Measurements from ENCODE around the gene C20orf141.
"Not testable (repeated sequence)": the region's sequence is repeated elsewhere in the genome, so short reads cannot be mapped to it uniquely, and the experiment has no call there.

C20orf141 gene

DNA sequence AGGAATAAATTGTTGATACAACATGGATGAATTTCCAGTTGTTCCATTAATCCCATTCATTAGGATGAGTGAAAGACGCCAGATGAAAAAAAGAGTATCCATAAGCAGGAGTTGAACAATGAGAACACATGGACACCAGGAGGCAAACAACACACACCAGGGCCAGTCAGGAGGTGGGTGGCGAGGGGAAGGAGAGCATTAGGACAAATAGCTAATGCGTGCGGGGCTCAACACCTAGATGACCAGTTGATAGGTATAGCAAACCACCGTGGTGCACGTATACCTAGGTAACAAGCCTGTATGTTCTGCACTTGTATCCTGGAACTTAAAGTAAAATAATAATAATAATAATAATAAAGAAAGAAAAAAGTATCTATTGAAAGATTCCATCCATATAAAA, 14.6 kb downstream of the C20orf141 start:
- Histone ChIP-seq H2AFZ (ENCODE audit: low read length) (no peak overlapping the region), H3K9ac (ENCODE audit: low read length) (no peak overlapping the region), H3K4me2 (ENCODE audit: low read length) (no peak overlapping the region), H3K4me1 (ENCODE audit: insufficient read depth, low read length, severe bottlenecking) (no peaks in the 10 kb centered on the region), H3K79me2 (ENCODE audit: insufficient read depth, low read length) (no peaks in the 10 kb centered on the region), H3K27me3 (ENCODE audit: insufficient read depth, low read length) (no peaks in the 10 kb centered on the region; the same call in 1 of the 2 replicates), H3K27ac (ENCODE audit: low read depth, low read length, poor library complexity, severe bottlenecking) (no peak overlapping the region), H3K4me3 (ENCODE audit: low read depth, low read length, poor library complexity, severe bottlenecking) (no peak overlapping the region), H3K9me2 (ENCODE audit: low read depth, low read length) (no peaks in the 10 kb centered on the region), H3K9me3 (ENCODE audit: low read length) (no peaks in the 10 kb centered on the region), H3F3A (ENCODE audit: insufficient read depth, low read length) (no peaks in the 10 kb centered on the region), H4K20me1 (ENCODE audit: insufficient read depth, low read length) (no peaks in the 10 kb centered on the region), H3K36me3 (ENCODE audit: insufficient read depth, low read length) (no peaks in the 10 kb centered on the region)
- TF ChIP-seq, protein P1, sequence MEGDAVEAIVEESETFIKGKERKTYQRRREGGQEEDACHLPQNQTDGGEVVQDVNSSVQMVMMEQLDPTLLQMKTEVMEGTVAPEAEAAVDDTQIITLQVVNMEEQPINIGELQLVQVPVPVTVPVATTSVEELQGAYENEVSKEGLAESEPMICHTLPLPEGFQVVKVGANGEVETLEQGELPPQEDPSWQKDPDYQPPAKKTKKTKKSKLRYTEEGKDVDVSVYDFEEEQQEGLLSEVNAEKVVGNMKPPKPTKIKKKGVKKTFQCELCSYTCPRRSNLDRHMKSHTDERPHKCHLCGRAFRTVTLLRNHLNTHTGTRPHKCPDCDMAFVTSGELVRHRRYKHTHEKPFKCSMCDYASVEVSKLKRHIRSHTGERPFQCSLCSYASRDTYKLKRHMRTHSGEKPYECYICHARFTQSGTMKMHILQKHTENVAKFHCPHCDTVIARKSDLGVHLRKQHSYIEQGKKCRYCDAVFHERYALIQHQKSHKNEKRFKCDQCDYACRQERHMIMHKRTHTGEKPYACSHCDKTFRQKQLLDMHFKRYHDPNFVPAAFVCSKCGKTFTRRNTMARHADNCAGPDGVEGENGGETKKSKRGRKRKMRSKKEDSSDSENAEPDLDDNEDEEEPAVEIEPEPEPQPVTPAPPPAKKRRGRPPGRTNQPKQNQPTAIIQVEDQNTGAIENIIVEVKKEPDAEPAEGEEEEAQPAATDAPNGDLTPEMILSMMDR (IDR thresholded peaks at IDR 0.05; ENCODE audit: low read length): no peak
- no peak for TF ChIP-seq EZH2 (IDR thresholded peaks at IDR 0.05; ENCODE audit: borderline replicate concordance, low read length)

GRCh38 chr20:2831206-2831605, 16.4 kb downstream of the C20orf141 start:
- not testable (repeated sequence) for H4K20me1 ChIP-seq (ENCODE audit: insufficient read depth, low read length); H3K9me3 ChIP-seq (ENCODE audit: low read length); H3K27me3 ChIP-seq (ENCODE audit: insufficient read depth, low read length); H3K4me3 ChIP-seq (ENCODE audit: low read depth, low read length, poor library complexity, severe bottlenecking); H3K9ac ChIP-seq (ENCODE audit: low read length); H3K4me1 ChIP-seq (ENCODE audit: insufficient read depth, low read length, severe bottlenecking); H3K4me2 ChIP-seq (ENCODE audit: low read length); H2AFZ ChIP-seq (ENCODE audit: low read length); H3K9me2 ChIP-seq (ENCODE audit: low read depth, low read length); H3K27ac ChIP-seq (ENCODE audit: low read depth, low read length, poor library complexity, severe bottlenecking); H3F3A ChIP-seq (ENCODE audit: insufficient read depth, low read length); H3K79me2 ChIP-seq (ENCODE audit: insufficient read depth, low read length); H3K36me3 ChIP-seq (ENCODE audit: insufficient read depth, low read length)

- Histone ChIP-seq H3K4me3 (ENCODE audit: low read depth, low read length, poor library complexity, severe bottlenecking) (no peak overlapping the region), H4K20me1 (ENCODE audit: insufficient read depth, low read length) (no peaks in the 10 kb centered on the region), H3K9me2 (ENCODE audit: low read depth, low read length) (no peaks in the 10 kb centered on the region), H3K27ac (ENCODE audit: low read depth, low read length, poor library complexity, severe bottlenecking) (no peak overlapping the region), H3K36me3 (ENCODE audit: insufficient read depth, low read length) (0 out of 2 replicates have a peak, but pooled peaks cover 3% of the 10 kb centered on the region), H3K4me2 (ENCODE audit: low read length) (no peak overlapping the region), H3K27me3 (ENCODE audit: insufficient read depth, low read length) (no peaks in the 10 kb centered on the region), H3F3A (ENCODE audit: insufficient read depth, low read length) (no peaks in the 10 kb centered on the region), H2AFZ (ENCODE audit: low read length) (no peak overlapping the region), H3K79me2 (ENCODE audit: insufficient read depth, low read length) (no peaks in the 10 kb centered on the region), H3K4me1 (ENCODE audit: insufficient read depth, low read length, severe bottlenecking) (peaks cover 7% of the 10 kb centered on the region), H3K9ac (ENCODE audit: low read length) (no peak overlapping the region), H3K9me3 (ENCODE audit: low read length) (no peaks in the 10 kb centered on the region)
- no peak for TF ChIP-seq EZH2 (IDR thresholded peaks at IDR 0.05; ENCODE audit: borderline replicate concordance, low read length)
- TF ChIP-seq, protein P1 (IDR thresholded peaks at IDR 0.05; ENCODE audit: low read length): no peak
These were observed 19.0 kb downstream of the C20orf141 start for GRCh38 chr20:2833761-2834160.

GRCh38 chr20:2834401-2835110, 19.8 kb downstream of the C20orf141 start:
- Histone ChIP-seq H3K27me3 (ENCODE audit: insufficient read depth, low read length) (no peaks in the 10 kb centered on the region), H3K4me2 (ENCODE audit: low read length) (no peak overlapping the region), H3K4me1 (ENCODE audit: insufficient read depth, low read length, severe bottlenecking) (peaks cover 14% of the 10 kb centered on the region)

More at GRCh38 chr20:2834401-2835110, 19.8 kb downstream of the C20orf141 start:
- Histone ChIP-seq H3K79me2 (ENCODE audit: insufficient read depth, low read length) (no peaks in the 10 kb centered on the region), H3F3A (ENCODE audit: insufficient read depth, low read length) (no peaks in the 10 kb centered on the region), H3K36me3 (ENCODE audit: insufficient read depth, low read length) (0 out of 2 replicates have a peak, but pooled peaks cover 3% of the 10 kb centered on the region), H3K27ac (ENCODE audit: low read depth, low read length, poor library complexity, severe bottlenecking) (no peak overlapping the region), H4K20me1 (ENCODE audit: insufficient read depth, low read length) (no peaks in the 10 kb centered on the region), H3K9ac (ENCODE audit: low read length) (no peak overlapping the region), H3K9me2 (ENCODE audit: low read depth, low read length) (no peaks in the 10 kb centered on the region), H2AFZ (ENCODE audit: low read length) (no peak overlapping the region), H3K4me3 (ENCODE audit: low read depth, low read length, poor library complexity, severe bottlenecking) (no peak overlapping the region), H3K9me3 (ENCODE audit: low read length) (no peaks in the 10 kb centered on the region)
- no peak for TF ChIP-seq EZH2 (IDR thresholded peaks at IDR 0.05; ENCODE audit: borderline replicate concordance, low read length)
- TF ChIP-seq, protein P1 (IDR thresholded peaks at IDR 0.05; ENCODE audit: low read length): no peak
